Left renal pelvis (tissue), 4 donors: Measurements from ENCODE around the gene AFTPH. TPM values are rescaled to one million over a fixed set of nuclear protein-coding genes. Genes with fewer than 3 reads are reported as not detected.

ENCODE experiments used
- DNase-seq, 4 donors: peaks; one replicate each; pipeline ENCODE4 v3.0.0-alpha.2; 2013; ENCODE audit warnings: low read depth in 4 of 4, low spot score in 3 of 4
- polyA plus RNA-seq, 4 donors: library from polyadenylated mRNA; unstranded; fragments of 120-200 nt; gene quantifications; one replicate each; pipeline ENCODE4 v1.2.1, GENCODE V29; 2013; ENCODE audit not compliant: insufficient read length in 4 of 4

AFTPH gene
- polyA plus RNA-seq, 4 donors, result 30.5 to 78.5 (median 67.1) TPM

GRCh38 chr2:64607381-64608304 lies 83.5 kb downstream of the AFTPH start:
- DNase-seq, result no peak

GRCh38 chr2:64608867-64609226 lies 84.7 kb downstream of the AFTPH start:
- DNase-seq, result no peak

- DNase-seq, result no peak
Measured at GRCh38 chr2:64609227-64609941, 85.3 kb downstream of the AFTPH start.

DNA sequence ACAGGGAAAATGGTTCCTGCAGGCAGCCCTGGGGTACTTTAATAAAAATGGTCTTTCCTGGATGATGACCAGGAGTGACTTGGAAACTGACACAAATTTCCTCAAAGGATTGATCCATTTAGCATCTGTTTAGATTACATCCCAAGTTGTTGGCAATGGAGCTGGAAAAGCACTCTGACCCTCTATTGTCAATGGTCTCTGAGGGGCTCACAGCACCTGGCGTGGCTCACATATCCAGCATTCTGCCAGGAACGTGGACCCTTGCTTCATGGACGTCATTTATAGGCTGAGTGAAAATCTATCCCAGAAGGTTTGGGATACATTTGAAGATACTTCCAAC lies 85.8 kb downstream of the AFTPH start:
- DNase-seq, result no peak

DNA sequence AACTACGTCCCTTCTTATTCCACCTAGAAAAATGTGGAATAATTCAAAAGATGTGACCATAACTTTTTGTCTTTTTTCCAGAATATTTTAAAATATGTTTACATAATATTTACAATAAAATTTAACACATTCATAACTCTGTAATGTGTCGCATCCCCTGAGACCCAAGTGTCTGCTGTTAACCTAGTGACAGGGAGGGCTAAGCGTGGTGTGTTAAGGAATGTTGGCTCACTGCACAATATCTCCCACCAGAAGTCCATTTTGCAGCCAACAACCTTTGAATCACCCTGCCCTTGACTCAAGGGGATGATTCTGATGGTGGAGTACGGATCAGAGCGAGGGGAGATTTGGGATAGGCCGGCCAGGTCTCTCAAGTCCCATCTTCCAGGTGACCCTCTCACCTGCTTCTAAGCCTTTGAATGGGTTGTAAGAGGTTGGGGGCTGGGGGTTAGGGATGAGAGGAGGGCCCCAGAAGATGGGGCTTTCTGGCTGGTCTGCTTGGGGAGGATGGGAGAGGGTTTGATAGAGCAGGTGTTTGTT lies 86.3 kb downstream of the AFTPH start:
- DNase-seq, result no peak

- DNase-seq, result no peak
Measured at GRCh38 chr2:64612575-64613195, 88.6 kb downstream of the AFTPH start.

GRCh38 chr2:64613276-64613675 lies 89.1 kb downstream of the AFTPH start:
- no peak for DNase-seq

DNA sequence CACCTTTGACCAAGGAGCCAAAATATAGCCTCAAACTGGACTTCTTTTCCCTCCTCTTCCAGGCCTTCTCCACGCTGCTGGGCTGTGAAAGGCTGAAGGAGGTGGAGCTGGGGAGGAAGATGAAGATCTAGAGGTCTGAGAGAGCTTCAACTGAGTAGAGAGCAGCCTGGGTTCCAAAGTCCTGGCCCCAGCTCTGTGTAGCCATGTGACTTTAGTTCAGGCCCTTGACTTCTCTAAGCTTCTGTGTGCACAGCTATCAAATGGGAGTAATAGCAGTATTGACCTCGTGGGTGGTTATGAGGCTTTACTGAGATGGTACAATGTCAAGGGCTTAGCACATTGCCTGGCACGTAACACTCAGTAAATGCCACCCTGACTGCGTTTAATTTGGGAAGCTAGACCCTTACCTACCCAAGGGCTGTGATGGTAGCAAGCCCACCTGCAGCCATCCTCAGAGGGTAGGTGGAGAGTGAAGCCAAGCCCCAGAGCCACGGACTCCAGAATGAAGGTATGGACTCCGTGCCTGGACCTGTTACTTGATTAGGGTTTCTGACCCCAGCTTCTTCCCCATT lies 91.2 kb downstream of the AFTPH start:
- DNase-seq, result no peak

DNA sequence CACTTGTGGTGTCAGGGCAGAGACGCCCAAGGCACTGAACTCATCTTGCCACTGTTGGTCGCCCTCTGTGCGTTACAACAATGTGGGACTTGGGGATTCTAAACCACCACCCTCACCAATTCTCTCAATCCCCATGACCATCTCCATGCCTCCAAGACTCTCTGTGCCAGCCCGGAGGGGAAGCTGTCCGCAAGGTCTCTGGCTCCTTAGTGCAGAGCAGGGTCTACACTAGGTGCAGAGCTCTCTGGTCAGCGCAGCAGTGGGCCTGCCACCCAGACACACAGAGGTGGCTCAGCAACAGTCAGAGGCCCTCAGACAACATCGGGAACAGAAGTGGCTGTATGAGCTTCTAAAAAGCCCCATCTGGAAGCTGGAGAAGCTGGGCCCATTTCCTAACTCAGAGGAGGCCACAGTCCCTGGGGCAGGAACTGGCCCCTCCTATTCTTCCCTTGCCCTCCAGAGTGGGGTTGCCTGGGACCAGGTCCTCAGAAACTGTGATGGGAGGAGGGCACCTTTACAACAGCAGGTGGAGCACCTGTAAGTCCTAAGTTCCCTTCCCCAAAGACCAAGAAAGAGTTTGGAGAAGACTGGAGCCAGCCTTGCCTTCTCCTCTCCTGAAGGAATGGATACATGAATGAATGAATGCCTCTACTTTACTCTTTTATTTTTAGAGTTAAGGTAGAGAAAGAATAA lies 91.9 kb downstream of the AFTPH start:
- DNase-seq, result no peak

DNA sequence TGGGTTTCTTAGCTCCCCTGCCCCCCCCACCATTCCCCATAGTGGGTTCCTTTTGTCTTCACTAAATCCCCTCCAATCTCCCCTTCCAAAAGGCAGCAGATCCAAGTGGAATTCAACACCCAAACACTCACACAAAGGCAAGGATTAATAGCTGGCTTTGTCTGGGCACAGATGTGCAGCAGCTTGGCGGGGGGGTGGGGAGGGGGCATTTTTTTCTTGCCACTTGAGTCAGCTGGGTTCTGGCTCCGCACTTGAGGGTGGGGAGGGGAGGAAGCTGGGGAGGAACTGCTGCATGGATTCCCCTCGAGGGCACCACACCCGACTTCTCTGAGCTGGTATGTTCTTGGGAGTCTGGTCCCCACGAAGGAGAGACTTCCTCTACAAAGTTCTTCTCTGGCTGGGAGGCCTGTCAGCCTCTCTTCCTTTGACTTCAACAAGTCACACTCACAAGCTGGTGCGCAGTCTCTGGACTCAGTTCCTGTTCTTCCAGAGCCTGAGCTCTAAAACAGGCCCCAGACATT lies 93.6 kb downstream of the AFTPH start:
- no peak for DNase-seq

DNA sequence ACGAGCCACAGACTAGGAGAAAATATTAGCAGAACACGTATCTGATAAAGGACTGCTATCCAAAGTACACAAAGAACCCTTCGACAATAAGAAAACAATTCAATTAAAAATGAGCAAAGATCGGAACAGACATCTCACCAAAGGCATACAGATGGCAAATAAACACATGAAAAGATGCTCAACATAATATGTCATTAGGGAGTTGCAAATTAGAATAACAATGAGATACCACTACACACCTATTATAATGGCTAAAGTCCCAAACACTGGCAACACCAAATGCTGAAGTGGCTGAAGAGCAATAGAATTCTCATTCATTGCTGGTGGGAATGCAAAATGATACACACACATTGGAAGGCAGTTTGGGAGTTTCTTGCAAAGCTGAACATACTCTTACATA lies 96.5 kb downstream of the AFTPH start:
- DNase-seq, result no peak

GRCh38 chr2:64622443-64623241 lies 98.5 kb downstream of the AFTPH start:
- DNase-seq, result no peak

DNA sequence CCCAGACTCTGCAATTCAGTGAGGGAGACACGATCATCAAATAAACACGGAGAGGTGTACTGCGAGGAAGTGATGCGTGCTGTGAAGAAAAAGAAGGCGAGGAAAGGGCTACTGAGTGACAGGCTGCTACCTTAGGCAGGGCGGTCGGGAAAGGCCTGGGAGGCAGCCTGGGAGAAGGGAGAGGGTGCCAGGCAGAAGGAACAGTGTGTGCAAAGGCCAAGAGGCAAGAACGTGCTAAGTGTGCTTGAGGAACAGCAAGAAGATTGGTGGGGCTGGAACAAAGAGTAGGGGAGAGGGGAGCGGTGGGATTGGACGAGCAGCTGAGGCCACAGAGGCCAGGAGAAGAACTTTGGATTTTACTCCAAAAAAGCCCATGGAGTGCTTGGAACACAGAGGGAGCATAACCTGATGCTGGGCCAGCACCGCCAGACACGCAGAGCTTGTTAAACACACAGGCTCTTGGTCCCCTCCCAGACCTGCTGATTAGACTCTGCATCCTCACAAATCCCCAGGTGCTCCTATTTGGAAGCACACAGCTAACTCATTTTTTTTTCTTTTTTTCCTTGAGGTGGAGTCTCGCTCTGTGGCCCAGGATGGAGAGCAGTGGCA lies 99.2 kb downstream of the AFTPH start:
- DNase-seq, result no peak

DNA sequence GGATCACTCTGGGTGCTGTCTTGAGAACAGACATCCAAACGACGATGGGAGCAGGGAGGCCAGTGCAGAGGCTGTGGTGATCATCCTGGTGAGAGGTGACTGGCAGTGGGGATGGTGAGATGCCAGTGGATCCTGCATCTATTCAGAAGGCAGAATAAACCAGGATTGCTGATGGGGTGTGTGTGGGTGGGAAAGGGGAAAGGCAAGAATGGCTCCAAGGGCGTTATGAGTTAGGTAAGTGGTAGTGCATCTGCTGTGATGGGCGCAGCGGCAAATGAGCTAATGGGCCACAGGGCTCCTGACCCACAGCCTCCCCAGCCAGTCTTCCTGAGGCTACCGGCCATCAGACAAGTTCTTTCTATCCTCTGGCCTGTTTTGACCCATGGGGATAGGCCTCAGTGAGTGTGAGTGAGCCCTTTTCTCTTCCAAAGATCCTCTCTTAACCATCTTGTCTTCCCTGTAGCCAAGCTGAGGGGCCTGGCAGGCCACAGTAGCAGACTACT lies 100.0 kb downstream of the AFTPH start:
- DNase-seq, result no peak

GRCh38 chr2:64624862-64625261 lies 100.7 kb downstream of the AFTPH start:
- no peak for DNase-seq

- no peak for DNase-seq
Measured at GRCh38 chr2:64625299-64626145, 101.4 kb downstream of the AFTPH start.

- no peak for DNase-seq
Measured at GRCh38 chr2:64626146-64626809, 102.2 kb downstream of the AFTPH start.
